HepG2 (cell line): Measurements from ENCODE around the gene MYH9. TPM values are rescaled to one million over a fixed set of nuclear protein-coding genes. Genes with fewer than 3 reads are reported as not detected.
A peak's percentile ranks its signal among the peaks of the same experiment; 100 is the strongest.

Experiments used
- BRD4 ChIP-seq: sonication (generic); formaldehyde crosslinking; IDR thresholded peaks from 2 replicates; pipeline ENCODE4 v1.4.0; 2020; ENCODE audit warnings: missing genetic modification reagents
- FOXO1 ChIP-seq: sonication (generic); formaldehyde crosslinking; IDR thresholded peaks from 2 replicates; pipeline ENCODE4 v1.4.0; 2020; ENCODE audit warnings: missing genetic modification reagents
- GABPB1 ChIP-seq: IDR thresholded peaks from 2 replicates; pipeline ENCODE4 v1.6.1; 2016; ENCODE audit warnings: mild to moderate bottlenecking, missing genetic modification reagents, moderate library complexity, missing compliant biosample characterization
- MED13 ChIP-seq: sonication (generic); formaldehyde crosslinking; IDR thresholded peaks from 2 replicates; pipeline ENCODE4 v1.5.0; 2020; ENCODE audit warnings: missing genetic modification reagents
- POLR2G ChIP-seq: fragments of 200-400 bp; formaldehyde crosslinking; IDR thresholded peaks from 2 replicates; pipeline ENCODE4 v1.6.1; 2018; ENCODE audit warnings: mild to moderate bottlenecking, low read depth, low read length, moderate library complexity
- RARA ChIP-seq: IDR thresholded peaks from 2 replicates; pipeline ENCODE4 v1.6.1; 2016; ENCODE audit warnings: missing genetic modification reagents, missing compliant biosample characterization
- ZBTB37 ChIP-seq: sonication (generic); formaldehyde crosslinking; IDR thresholded peaks from 2 replicates; pipeline ENCODE4 v1.4.0; 2020; ENCODE audit warnings: mild to moderate bottlenecking, missing genetic modification reagents
- ZBTB42 ChIP-seq: sonication (generic); formaldehyde crosslinking; IDR thresholded peaks from 2 replicates; pipeline ENCODE4 v1.5.0; 2020; ENCODE audit warnings: mild to moderate bottlenecking, missing genetic modification reagents
- ZNF160 ChIP-seq: sonication (generic); formaldehyde crosslinking; IDR thresholded peaks from 2 replicates; pipeline ENCODE4 v1.8.0; 2022; ENCODE audit warnings: mild to moderate bottlenecking, inconsistent platforms, missing genetic modification reagents
- ZNF333 ChIP-seq: sonication (generic); formaldehyde crosslinking; IDR thresholded peaks from 2 replicates; pipeline ENCODE4 v1.4.0; 2020; ENCODE audit warnings: mild to moderate bottlenecking, missing genetic modification reagents, borderline replicate concordance
- polyA plus RNA-seq, 8 experiments: library from polyadenylated mRNA; depleted of rRNA in 3 of 8; stranded (reverse) in 7 of 8; unstranded in 1 of 8; fragments of >200 nt; fragmentation: Illumina TruSeq in 4 of 8; extraction: Trizol in 4 of 8; gene quantifications; 2 replicates each; pipeline versions ENCODE4 v1.2.1 to v1.2.3, GENCODE V29; 2011 to 2016; ENCODE audit warnings: low read depth in 4 of 8, missing spikeins in 1 of 8, mixed read lengths in 1 of 8; ENCODE audit not compliant: insufficient read depth in 1 of 8
- total RNA-seq, 5 experiments: library from RNA; depleted of rRNA; stranded (reverse); fragments of >200 nt; fragmentation: Illumina TruSeq; extraction: Trizol; gene quantifications; 2 replicates each; pipeline ENCODE4 v1.2.3, GENCODE V29; 2016; ENCODE audit warnings: low read depth in 1 of 5
- TF ChIP-seq, protein P1 (sequence below): sonication (generic); formaldehyde crosslinking; IDR thresholded peaks from 2 replicates; pipeline ENCODE4 v1.4.0; 2020; ENCODE audit warnings: missing genetic modification reagents
- TF ChIP-seq, protein P2 (sequence below): IDR thresholded peaks from 2 replicates; pipeline ENCODE4 v1.6.1; 2016; ENCODE audit warnings: low read depth, missing genetic modification reagents, missing compliant biosample characterization
- TF ChIP-seq, protein P3 (sequence below): sonication (generic); formaldehyde crosslinking; IDR thresholded peaks from 2 replicates; pipeline ENCODE4 v1.5.1; 2020; ENCODE audit warnings: mild to moderate bottlenecking, missing genetic modification reagents
- TF ChIP-seq, protein P4 (sequence below): sonication (generic); formaldehyde crosslinking; IDR thresholded peaks from 2 replicates; pipeline ENCODE4 v1.5.0; 2020; ENCODE audit warnings: missing genetic modification reagents

The MYH9 gene
- total and polyA plus RNA-seq, 2 of the 13 experiments (the other 11 are each of a cell fraction or from before 2014, with no cell fraction given) = 50.7 to 98.5 TPM

DNA sequence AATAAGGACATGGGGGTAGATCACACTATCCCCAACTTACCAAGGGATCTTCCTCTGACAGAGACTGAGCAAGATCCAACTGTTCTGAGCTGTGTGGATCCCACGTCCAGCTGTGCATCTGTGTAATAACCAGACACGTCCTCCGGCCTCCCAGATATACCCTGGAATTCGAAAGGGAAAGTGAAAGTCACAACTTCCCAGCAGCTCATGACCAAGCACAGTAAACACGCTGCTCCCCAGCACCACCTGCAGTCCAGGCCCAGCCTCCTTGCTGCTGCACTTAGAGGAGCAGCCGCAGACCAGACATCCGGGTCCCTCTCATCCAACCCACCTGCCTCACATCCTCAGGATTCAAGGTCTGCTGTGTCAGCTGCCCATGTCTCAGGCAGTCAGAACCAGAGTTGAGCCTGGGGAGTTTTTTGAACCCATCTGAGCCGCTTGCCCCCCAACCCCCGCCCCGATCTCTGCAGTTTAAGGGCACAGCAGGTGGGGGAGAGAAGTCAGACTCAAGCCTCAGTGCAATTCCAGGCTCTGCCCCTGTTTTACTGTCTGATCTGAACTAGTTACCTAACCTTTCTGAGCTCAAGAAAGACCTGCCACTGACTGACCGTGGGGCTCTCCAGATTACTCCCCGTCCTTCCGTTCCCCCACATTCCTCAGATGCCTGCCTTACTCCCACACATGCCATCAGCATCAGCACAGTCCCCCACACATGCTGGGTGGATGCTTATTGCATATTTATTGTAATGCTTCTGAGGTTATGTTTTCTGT, 148.2 kb downstream of the MYH9 start, which contains the start of gene APOL2 (continued):
- TF ChIP-seq, protein P1, sequence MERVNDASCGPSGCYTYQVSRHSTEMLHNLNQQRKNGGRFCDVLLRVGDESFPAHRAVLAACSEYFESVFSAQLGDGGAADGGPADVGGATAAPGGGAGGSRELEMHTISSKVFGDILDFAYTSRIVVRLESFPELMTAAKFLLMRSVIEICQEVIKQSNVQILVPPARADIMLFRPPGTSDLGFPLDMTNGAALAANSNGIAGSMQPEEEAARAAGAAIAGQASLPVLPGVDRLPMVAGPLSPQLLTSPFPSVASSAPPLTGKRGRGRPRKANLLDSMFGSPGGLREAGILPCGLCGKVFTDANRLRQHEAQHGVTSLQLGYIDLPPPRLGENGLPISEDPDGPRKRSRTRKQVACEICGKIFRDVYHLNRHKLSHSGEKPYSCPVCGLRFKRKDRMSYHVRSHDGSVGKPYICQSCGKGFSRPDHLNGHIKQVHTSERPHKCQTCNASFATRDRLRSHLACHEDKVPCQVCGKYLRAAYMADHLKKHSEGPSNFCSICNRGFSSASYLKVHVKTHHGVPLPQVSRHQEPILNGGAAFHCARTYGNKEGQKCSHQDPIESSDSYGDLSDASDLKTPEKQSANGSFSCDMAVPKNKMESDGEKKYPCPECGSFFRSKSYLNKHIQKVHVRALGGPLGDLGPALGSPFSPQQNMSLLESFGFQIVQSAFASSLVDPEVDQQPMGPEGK (CRISPR knock-in tag) = peak; percentile 39; the same call in 1 of the 2 replicates
- TF ChIP-seq, protein P2, sequence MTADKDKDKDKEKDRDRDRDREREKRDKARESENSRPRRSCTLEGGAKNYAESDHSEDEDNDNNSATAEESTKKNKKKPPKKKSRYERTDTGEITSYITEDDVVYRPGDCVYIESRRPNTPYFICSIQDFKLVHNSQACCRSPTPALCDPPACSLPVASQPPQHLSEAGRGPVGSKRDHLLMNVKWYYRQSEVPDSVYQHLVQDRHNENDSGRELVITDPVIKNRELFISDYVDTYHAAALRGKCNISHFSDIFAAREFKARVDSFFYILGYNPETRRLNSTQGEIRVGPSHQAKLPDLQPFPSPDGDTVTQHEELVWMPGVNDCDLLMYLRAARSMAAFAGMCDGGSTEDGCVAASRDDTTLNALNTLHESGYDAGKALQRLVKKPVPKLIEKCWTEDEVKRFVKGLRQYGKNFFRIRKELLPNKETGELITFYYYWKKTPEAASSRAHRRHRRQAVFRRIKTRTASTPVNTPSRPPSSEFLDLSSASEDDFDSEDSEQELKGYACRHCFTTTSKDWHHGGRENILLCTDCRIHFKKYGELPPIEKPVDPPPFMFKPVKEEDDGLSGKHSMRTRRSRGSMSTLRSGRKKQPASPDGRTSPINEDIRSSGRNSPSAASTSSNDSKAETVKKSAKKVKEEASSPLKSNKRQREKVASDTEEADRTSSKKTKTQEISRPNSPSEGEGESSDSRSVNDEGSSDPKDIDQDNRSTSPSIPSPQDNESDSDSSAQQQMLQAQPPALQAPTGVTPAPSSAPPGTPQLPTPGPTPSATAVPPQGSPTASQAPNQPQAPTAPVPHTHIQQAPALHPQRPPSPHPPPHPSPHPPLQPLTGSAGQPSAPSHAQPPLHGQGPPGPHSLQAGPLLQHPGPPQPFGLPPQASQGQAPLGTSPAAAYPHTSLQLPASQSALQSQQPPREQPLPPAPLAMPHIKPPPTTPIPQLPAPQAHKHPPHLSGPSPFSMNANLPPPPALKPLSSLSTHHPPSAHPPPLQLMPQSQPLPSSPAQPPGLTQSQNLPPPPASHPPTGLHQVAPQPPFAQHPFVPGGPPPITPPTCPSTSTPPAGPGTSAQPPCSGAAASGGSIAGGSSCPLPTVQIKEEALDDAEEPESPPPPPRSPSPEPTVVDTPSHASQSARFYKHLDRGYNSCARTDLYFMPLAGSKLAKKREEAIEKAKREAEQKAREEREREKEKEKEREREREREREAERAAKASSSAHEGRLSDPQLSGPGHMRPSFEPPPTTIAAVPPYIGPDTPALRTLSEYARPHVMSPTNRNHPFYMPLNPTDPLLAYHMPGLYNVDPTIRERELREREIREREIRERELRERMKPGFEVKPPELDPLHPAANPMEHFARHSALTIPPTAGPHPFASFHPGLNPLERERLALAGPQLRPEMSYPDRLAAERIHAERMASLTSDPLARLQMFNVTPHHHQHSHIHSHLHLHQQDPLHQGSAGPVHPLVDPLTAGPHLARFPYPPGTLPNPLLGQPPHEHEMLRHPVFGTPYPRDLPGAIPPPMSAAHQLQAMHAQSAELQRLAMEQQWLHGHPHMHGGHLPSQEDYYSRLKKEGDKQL (CRISPR knock-in tag) = 0 out of 2 replicates have a peak, but pooled peaks have one; percentile 19
- TF ChIP-seq, protein P3, sequence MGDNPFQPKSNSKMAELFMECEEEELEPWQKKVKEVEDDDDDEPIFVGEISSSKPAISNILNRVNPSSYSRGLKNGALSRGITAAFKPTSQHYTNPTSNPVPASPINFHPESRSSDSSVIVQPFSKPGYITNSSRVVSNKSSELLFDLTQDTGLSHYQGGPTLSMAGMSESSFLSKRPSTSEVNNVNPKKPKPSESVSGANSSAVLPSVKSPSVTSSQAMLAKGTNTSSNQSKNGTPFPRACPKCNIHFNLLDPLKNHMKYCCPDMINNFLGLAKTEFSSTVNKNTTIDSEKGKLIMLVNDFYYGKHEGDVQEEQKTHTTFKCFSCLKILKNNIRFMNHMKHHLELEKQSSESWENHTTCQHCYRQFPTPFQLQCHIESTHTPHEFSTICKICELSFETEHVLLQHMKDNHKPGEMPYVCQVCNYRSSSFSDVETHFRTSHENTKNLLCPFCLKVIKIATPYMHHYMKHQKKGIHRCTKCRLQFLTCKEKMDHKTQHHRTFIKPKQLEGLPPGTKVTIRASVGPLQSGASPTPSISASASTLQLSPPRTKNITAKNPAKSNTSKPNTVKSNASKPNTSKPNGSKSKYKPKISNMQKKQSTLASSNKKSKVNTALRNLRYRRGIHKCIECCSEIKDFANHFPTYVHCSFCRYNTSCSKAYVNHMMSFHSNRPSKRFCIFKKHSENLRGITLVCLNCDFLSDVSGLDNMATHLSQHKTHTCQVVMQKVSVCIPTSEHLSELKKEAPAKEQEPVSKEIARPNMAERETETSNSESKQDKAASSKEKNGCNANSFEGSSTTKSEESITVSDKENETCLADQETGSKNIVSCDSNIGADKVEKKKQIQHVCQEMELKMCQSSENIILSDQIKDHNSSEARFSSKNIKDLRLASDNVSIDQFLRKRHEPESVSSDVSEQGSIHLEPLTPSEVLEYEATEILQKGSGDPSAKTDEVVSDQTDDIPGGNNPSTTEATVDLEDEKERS (CRISPR knock-in tag) = peak; percentile 26; the same call in 1 of the 2 replicates
- TF ChIP-seq, protein P4, sequence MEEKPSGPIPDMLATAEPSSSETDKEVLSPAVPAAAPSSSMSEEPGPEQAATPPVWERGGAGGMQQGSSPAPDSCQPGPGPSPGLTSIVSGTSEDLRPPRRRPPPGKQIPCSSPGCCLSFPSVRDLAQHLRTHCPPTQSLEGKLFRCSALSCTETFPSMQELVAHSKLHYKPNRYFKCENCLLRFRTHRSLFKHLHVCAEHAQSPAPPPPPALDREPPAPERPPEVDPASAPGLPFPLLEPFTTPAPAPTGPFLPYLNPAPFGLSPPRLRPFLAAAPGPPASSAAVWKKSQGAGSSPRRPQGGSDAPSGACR (CRISPR knock-in tag) = peak; percentile 82
- TF ChIP-seq MED13 = no peak
- TF ChIP-seq RARA = peak; percentile 67
- peak; percentile 60 for TF ChIP-seq GABPB1 (CRISPR knock-in tag)
- no peak for TF ChIP-seq ZBTB42
- peak; percentile 95 for TF ChIP-seq FOXO1 (CRISPR knock-in tag)
- TF ChIP-seq ZBTB37 (CRISPR knock-in tag) = peak; percentile 22; the same call in 1 of the 2 replicates
- TF ChIP-seq ZNF333 (CRISPR knock-in tag) = 0 out of 2 replicates have a peak, but pooled peaks have one; percentile 69
- TF ChIP-seq BRD4 (CRISPR knock-in tag) = peak; percentile 45; the same call in 1 of the 2 replicates
- TF ChIP-seq POLR2G = peak; percentile 81
- TF ChIP-seq ZNF160 (CRISPR knock-in tag) = 0 out of 2 replicates have a peak, but pooled peaks have one; percentile 50
